Kidney epithelial cell (primary cell): Measurements from ENCODE around the gene GNAT2. TPM values are rescaled to one million over a fixed set of nuclear protein-coding genes. Genes with fewer than 3 reads are reported as not detected.

Experiments
- DNase-seq: peaks from one replicate; pipeline ENCODE4 v3.0.0-alpha.2; 2010; ENCODE audit warnings: low read depth
- H3K27me3 ChIP-seq: 2 replicates; pipeline ENCODE4 v1.6.0; 2011; ENCODE audit warnings: low read length; ENCODE audit not compliant: control insufficient read depth, insufficient read depth
- H3K36me3 ChIP-seq: 2 replicates; pipeline ENCODE4 v1.5.1; 2011; ENCODE audit warnings: low read length; ENCODE audit not compliant: control insufficient read depth, insufficient read depth
- H3K4me3 ChIP-seq: 2 replicates; pipeline ENCODE4 v1.5.1; 2011; ENCODE audit warnings: low read depth, mild to moderate bottlenecking, control low read depth, low read length
- CTCF ChIP-seq: IDR thresholded peaks from 2 replicates; pipeline ENCODE4 v1.5.1; 2011; ENCODE audit warnings: mild to moderate bottlenecking, moderate library complexity, low read length, control low read depth, inconsistent platforms; ENCODE audit not compliant: insufficient read depth, poor library complexity, severe bottlenecking
- total RNA-seq: library from RNA; depleted of rRNA; stranded (reverse); fragments of >200 nt; gene quantifications from 2 replicates; pipeline ENCODE4 v1.2.3, GENCODE V29; 2015

GNAT2 gene
- total RNA-seq, 1 donor from 2014 or later, result not detected

- DNase-seq, result no peak
- no peak for TF ChIP-seq CTCF
- H3K27me3 ChIP-seq, result no peaks in the 10 kb centered on the region
- no peak overlapping the region for H3K4me3 ChIP-seq
- H3K36me3 ChIP-seq, result no peaks in the 10 kb centered on the region
Measured at GRCh38 chr1:109649491-109649914, 30.1 kb upstream of the GNAT2 start.

- no peak for DNase-seq
- no peak overlapping the region for H3K4me3 ChIP-seq
- H3K27me3 ChIP-seq, result no peaks in the 10 kb centered on the region
- no peaks in the 10 kb centered on the region for H3K36me3 ChIP-seq
- no peak for TF ChIP-seq CTCF
Measured at GRCh38 chr1:109644670-109645069, 25.3 kb upstream of the GNAT2 start.

GRCh38 chr1:109643385-109644230, 24.2 kb upstream of the GNAT2 start:
- H3K4me3 ChIP-seq, result no peak overlapping the region
- no peak for DNase-seq

GRCh38 chr1:109642626-109643025, 23.2 kb upstream of the GNAT2 start:
- TF ChIP-seq CTCF, result no peak
- Histone ChIP-seq H3K4me3 (no peak overlapping the region), H3K36me3 (no peaks in the 10 kb centered on the region)

More at GRCh38 chr1:109643385-109644230, 24.2 kb upstream of the GNAT2 start:
- H3K27me3 ChIP-seq, result no peaks in the 10 kb centered on the region
- peak; percentile 95 for TF ChIP-seq CTCF
- no peaks in the 10 kb centered on the region for H3K36me3 ChIP-seq

GRCh38 chr1:109641861-109642260, 22.4 kb upstream of the GNAT2 start:
- Histone ChIP-seq H3K4me3 (no peak overlapping the region), H3K27me3 (no peaks in the 10 kb centered on the region), H3K36me3 (no peaks in the 10 kb centered on the region)
- no peak for DNase-seq
- no peak for TF ChIP-seq CTCF

More at GRCh38 chr1:109642626-109643025, 23.2 kb upstream of the GNAT2 start:
- no peak for DNase-seq
- no peaks in the 10 kb centered on the region for H3K27me3 ChIP-seq
